Ovary (tissue), 9 donors: Measurements from ENCODE around the gene KIF1C. TPM values are rescaled to one million over a fixed set of nuclear protein-coding genes. Genes with fewer than 3 reads are reported as not detected.
"Not testable (repeated sequence)": the region's sequence is repeated elsewhere in the genome, so short reads cannot be mapped to it uniquely, and the experiment has no call there.

Source experiments
- DNase-seq, 5 donors: peaks; one replicate each; pipeline ENCODE4 v3.0.0-alpha.2; 2019 to 2020
- H3K27ac ChIP-seq, 2 donors: fragments of 200-600 bp; one replicate each; pipeline versions ENCODE4 v1.5.1 to v1.8.0; 2019 to 2022
- H3K27me3 ChIP-seq: fragments of 200-600 bp; one replicate; pipeline ENCODE4 v1.8.0; 2022
- H3K36me3 ChIP-seq: fragments of 200-600 bp; sonication (generic); one replicate; pipeline ENCODE4 v1.5.1; 2019
- H3K4me1 ChIP-seq: one replicate; pipeline ENCODE4 v1.8.1; 2013; ENCODE audit warnings: mild to moderate bottlenecking, moderate library complexity; ENCODE audit not compliant: insufficient read depth
- H3K4me3 ChIP-seq: fragments of 200-600 bp; sonication (generic); one replicate; pipeline ENCODE4 v1.5.1; 2017
- H3K9me3 ChIP-seq, 2 donors: fragments of 200-600 bp in 1 of 2; sonication (generic) in 1 of 2; one replicate each; pipeline versions ENCODE4 v1.5.1 to v1.8.1; 2013 to 2019; ENCODE audit warnings: mild to moderate bottlenecking in 1 of 2, moderate library complexity in 1 of 2
- CTCF ChIP-seq, 3 donors: fragments of 450-650 bp in 2 of 3; fragments of 200-600 bp in 1 of 3; IDR thresholded peaks; one replicate each; pipeline versions ENCODE4 v1.5.1 to v1.8.0; 2016 to 2022; ENCODE audit warnings: antibody characterized with exemption in 3 of 3, mild to moderate bottlenecking in 1 of 3
- EP300 ChIP-seq: sonication (generic); formaldehyde crosslinking; IDR thresholded peaks from one replicate; pipeline ENCODE4 v1.6.1; 2017; ENCODE audit warnings: antibody characterized with exemption
- POLR2A ChIP-seq: fragments of 450-650 bp; IDR thresholded peaks from one replicate; pipeline ENCODE4 v1.6.1; 2017; ENCODE audit warnings: antibody characterized with exemption, mild to moderate bottlenecking, moderate library complexity
- WGBS, 3 donors: extraction: QIAGEN DNeasy Blood & Tissue Kit in 1 of 3; methylation state at CpG; one replicate each; pipeline versions ENCODE4 v1.1.5 to v1.1.7; 2013 to 2017; 5-methylcytosine and 5-hydroxymethylcytosine counted together
- intact Hi-C, 4 donors: fragments of 100-400 bp; cut with DNase I; formaldehyde crosslinking; loops; one replicate each; pipeline versions ENCODE4 v1.11.0 to v1.15.1; 2022 to 2023
- polyA plus RNA-seq, 2 donors: library from polyadenylated mRNA; stranded (reverse); fragments of 200-250 nt in 1 of 2; fragments of 350-450 nt in 1 of 2; fragmentation: Illumina TruSeq in 1 of 2; extraction: RNeasy Lipid Tissue Mini Kit (QIAGEN cat#74804) in 1 of 2; gene quantifications; one replicate each; pipeline ENCODE4 v1.2.3, GENCODE V29; 2013 to 2014
- total RNA-seq, 7 donors: library from RNA; depleted of rRNA in 2 of 7; stranded (reverse); fragments of >200 nt in 2 of 7; fragmentation: NEBNext Ultra II Directional in 3 of 7; extraction: Animal tissue kit (Norgen Biotek cat#: 25700) in 3 of 7; gene quantifications; one replicate each; pipeline versions ENCODE4 v1.1.0 to v1.2.4, GENCODE V29; 2016 to 2023
- donor health status: DM: no; HTN: no; CAD: no; lungs with moderate emphysema.
- donor health status: DM: no; HTN: no; CAD: no.
- donor health status: Bipolar disorder and iron deficiency.
- donor health status: DM: yes; HTN: yes; CAD: no.
- donor health status: DM: no; HTN: no; CAD: no.
- donor health status: DM: yes; HTN: yes; CAD: no.

Gene KIF1C
- total and polyA plus RNA-seq, 9 donors: 17.5 to 129 (median 90.3) TPM

GRCh38 chr17:5050278-5050677 is 52.5 kb downstream of the KIF1C start:
- Histone ChIP-seq H3K27ac (no peak overlapping the region), H3K4me3 (no peak overlapping the region), H3K4me1 (peaks cover 6% of the 10 kb centered on the region), H3K9me3 (no peaks in the 10 kb centered on the region), H3K36me3 (no peaks in the 10 kb centered on the region), H3K27me3 (no peaks in the 10 kb centered on the region)
- TF ChIP-seq POLR2A (no peak), CTCF (IDR thresholded peaks at IDR 0.05) (no peak), EP300 (no peak)
- intact Hi-C loops: loop anchor here in 1 of 4 donors (10.0 kb wide), 1 partner anchor 265 kb away; the partner anchor contains the start of genes GLTPD2 and VMO1
- 24 to 39% (median 33%) methylated on average over 9 of the region's 9 CpGs for WGBS, 3 donors
- DNase-seq: no peak

- intact Hi-C loops: loop anchor here in 1 of 4 donors (10.0 kb wide), 1 partner anchor 271 kb away; the partner anchor contains the start of genes GLTPD2 and VMO1
- DNase-seq: no peak
Measured at GRCh38 chr17:5055543-5055942, 57.8 kb downstream of the KIF1C start.

GRCh38 chr17:5065227-5065744 is 67.5 kb downstream of the KIF1C start:
- TF ChIP-seq EP300 (no peak), POLR2A (no peak), CTCF (IDR thresholded peaks at IDR 0.05) (no peak)
- Histone ChIP-seq H3K9me3 (no peaks in the 10 kb centered on the region), H3K27ac (no peak overlapping the region), H3K4me1 (no peaks in the 10 kb centered on the region), H3K36me3 (no peaks in the 10 kb centered on the region), H3K4me3 (no peak overlapping the region), H3K27me3 (no peaks in the 10 kb centered on the region)
- DNase-seq: no peak
- intact Hi-C loops: loop anchor here in 1 of 4 donors (10.0 kb wide), 2 partner anchors 50 to 150 kb away; no protein-coding TSS in a partner anchor
- WGBS, 3 donors: 32 to 69% (median 43%) methylated on average over 1 of the region's 1 CpG

More at GRCh38 chr17:5055543-5055942, 57.8 kb downstream of the KIF1C start:
- H3K27ac ChIP-seq: no peak overlapping the region
- WGBS, 3 donors: 89 to 93% (median 92%) methylated on average over 10 of the region's 10 CpGs
- H3K27me3 ChIP-seq: no peaks in the 10 kb centered on the region
- H3K36me3 ChIP-seq: no peaks in the 10 kb centered on the region
- no peak for TF ChIP-seq POLR2A
- no peaks in the 10 kb centered on the region for H3K9me3 ChIP-seq
- H3K4me1 ChIP-seq: no peaks in the 10 kb centered on the region
- H3K4me3 ChIP-seq: no peak overlapping the region

DNA sequence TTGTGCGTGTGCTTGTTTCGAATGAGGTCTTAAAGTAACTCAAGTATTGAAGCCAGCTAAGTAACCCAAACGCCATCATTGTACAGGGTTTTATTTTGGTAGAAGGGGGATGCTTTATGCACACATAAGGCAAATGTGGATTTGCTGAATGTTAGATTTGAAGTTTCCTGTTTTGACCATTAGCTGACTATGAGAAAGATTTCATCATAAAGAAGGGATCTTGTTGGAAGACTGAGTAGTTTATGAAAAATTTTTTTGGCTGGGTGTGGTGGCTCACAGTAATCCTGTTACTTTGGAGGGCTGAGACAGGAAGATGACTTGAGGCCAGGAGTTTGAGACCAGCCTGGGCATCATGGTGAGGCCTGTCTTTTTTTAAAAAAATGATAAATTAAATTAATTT is 70.5 kb downstream of the KIF1C start:
- WGBS, 3 donors: 86 to 89% (median 87%) methylated on average over 3 of the region's 3 CpGs
- Histone ChIP-seq H3K27ac (no peak overlapping the region), H3K36me3 (no peaks in the 10 kb centered on the region), H3K27me3 (no peaks in the 10 kb centered on the region), H3K4me3 (no peak overlapping the region), H3K4me1 (no peaks in the 10 kb centered on the region), H3K9me3 (no peaks in the 10 kb centered on the region)
- TF ChIP-seq CTCF (IDR thresholded peaks at IDR 0.05): no peak
- no peak for TF ChIP-seq EP300
- TF ChIP-seq POLR2A: no peak
- no peak for DNase-seq
- intact Hi-C loops: loop anchor here in 1 of 4 donors (10.0 kb wide), 2 partner anchors 53 to 153 kb away; no protein-coding TSS in a partner anchor

DNA sequence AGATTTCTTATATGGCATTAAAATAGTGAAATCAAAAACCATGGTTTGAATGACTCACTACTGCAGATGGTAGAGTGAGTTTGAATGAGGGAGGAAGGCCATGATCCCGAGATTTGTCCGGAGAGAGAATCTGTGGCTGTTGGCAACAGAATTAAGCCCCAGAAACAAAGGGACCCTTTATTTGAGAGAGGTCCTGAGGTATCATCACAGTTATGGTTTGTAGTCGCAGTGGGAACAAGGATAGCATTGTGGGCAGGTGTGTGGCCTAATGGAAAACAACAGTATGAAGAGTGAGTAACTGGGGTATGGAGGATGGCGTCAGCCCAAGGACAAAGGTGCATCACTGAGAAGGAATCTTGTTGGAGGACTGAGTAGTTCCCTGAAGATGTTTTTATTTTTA is 72.0 kb downstream of the KIF1C start:
- TF ChIP-seq POLR2A (no peak), CTCF (IDR thresholded peaks at IDR 0.05) (no peak), EP300 (no peak)
- no peaks in the 10 kb centered on the region for H3K27me3 ChIP-seq

DNA sequence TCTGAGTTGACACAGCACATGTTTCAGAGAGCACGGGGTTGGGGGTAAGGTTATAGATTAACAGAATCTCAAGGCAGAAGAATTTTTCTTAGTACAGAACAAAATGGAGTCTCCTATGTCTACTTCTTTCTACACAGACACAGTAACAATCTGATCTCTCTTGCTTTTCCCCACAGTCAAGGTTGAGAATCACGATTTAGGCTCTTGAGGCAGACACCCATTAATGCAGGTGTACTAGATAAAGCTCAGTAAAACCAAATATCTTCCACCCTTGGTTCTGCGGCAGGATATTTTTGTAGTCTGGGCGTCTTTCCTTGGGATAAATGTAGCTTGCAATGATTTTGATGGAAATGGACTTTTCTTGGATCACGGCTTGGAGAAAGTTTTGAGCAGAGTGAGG is 77.7 kb downstream of the KIF1C start:
- H3K9me3 ChIP-seq, H3K27me3 ChIP-seq, H3K4me3 ChIP-seq, DNase-seq, intact Hi-C loops, H3K36me3 ChIP-seq, H3K4me1 ChIP-seq, H3K27ac ChIP-seq: not testable (repeated sequence)
- 82 to 85% (median 83%) methylated on average over 4 to 5 of the region's 5 CpGs for WGBS, 3 donors

More for the DNA sequence above, 72.0 kb downstream of the KIF1C start:
- WGBS, 3 donors: 78 to 86% (median 85%) methylated on average over 4 of the region's 4 CpGs
- intact Hi-C loops: loop anchor here in 1 of 4 donors (10.0 kb wide), 2 partner anchors 55 to 155 kb away; no protein-coding TSS in a partner anchor
- H3K27ac ChIP-seq: no peak overlapping the region
- no peaks in the 10 kb centered on the region for H3K9me3 ChIP-seq
- H3K36me3 ChIP-seq: no peaks in the 10 kb centered on the region
- no peak for DNase-seq
- no peak overlapping the region for H3K4me3 ChIP-seq
- no peaks in the 10 kb centered on the region for H3K4me1 ChIP-seq

- H3K4me3 ChIP-seq: peak overlapping the region; percentile 63
- H3K36me3 ChIP-seq, H3K9me3 ChIP-seq, H3K4me1 ChIP-seq, H3K27me3 ChIP-seq, intact Hi-C loops, H3K27ac ChIP-seq: not testable (repeated sequence)
- peak in 2 of 5 donors; percentile 23 to 37 for DNase-seq
- 95 to 97% (median 96%) methylated on average over 24 of the region's 24 CpGs for WGBS, 3 donors
Measured at GRCh38 chr17:5077275-5077674, 79.5 kb downstream of the KIF1C start.
